Peyer's patch (tissue), 4 donors: ENCODE data around the gene MTUS2. TPM values are rescaled to one million over a fixed set of nuclear protein-coding genes. Genes with fewer than 3 reads are reported as not detected.
A peak's percentile ranks its signal among the peaks of the same experiment; 100 is the strongest.

Experiments used
- DNase-seq, 3 donors: peaks; one replicate each; pipeline ENCODE4 v3.0.0-alpha.2; 2017 to 2019
- H3K27ac ChIP-seq, 4 donors: fragments of 200-600 bp; sonication (generic); one replicate each; pipeline ENCODE4 v1.5.1; 2016 to 2019
- H3K27me3 ChIP-seq, 2 donors: fragments of 200-600 bp; sonication (generic); one replicate each; pipeline ENCODE4 v1.5.1; 2019
- H3K36me3 ChIP-seq, 3 donors: fragments of 200-600 bp; sonication (generic); one replicate each; pipeline ENCODE4 v1.5.1; 2016 to 2019
- H3K4me1 ChIP-seq, 4 donors: fragments of 200-600 bp; sonication (generic); one replicate each; pipeline ENCODE4 v1.5.1; 2016 to 2019
- H3K4me3 ChIP-seq, 4 donors: fragments of 200-600 bp; sonication (generic); 1 replicate in 3 of 4; 2 replicates in 1 of 4; pipeline ENCODE4 v1.5.1; 2016 to 2019; ENCODE audit warnings: mild to moderate bottlenecking in 1 of 4
- H3K9me3 ChIP-seq, 4 donors: fragments of 200-600 bp; sonication (generic); one replicate each; pipeline ENCODE4 v1.5.1; 2016 to 2019; ENCODE audit warnings: mild to moderate bottlenecking in 1 of 4
- CTCF ChIP-seq, 6 experiments: fragments of 450-650 bp in 4 of 6; fragments of 200-600 bp in 2 of 6; sonication (generic) in 1 of 6; IDR thresholded peaks; one replicate each; pipeline ENCODE4 v1.5.1; 2017 to 2019; ENCODE audit warnings: antibody characterized with exemption in 6 of 6, mild to moderate bottlenecking in 3 of 6, moderate library complexity in 1 of 6
- POLR2A ChIP-seq, 2 donors: fragments of 450-650 bp; IDR thresholded peaks; one replicate each; pipeline ENCODE4 v1.5.1; 2017; ENCODE audit warnings: antibody characterized with exemption in 2 of 2, mild to moderate bottlenecking in 2 of 2, moderate library complexity in 2 of 2
- total RNA-seq, 4 donors: library from RNA; depleted of rRNA; stranded (reverse); fragments of >200 nt; gene quantifications; one replicate each; pipeline ENCODE4 v1.1.0, GENCODE V29; 2016

MTUS2 gene
- total RNA-seq, 4 donors from 2014 or later = 0.13 to 0.28 (median 0.18) TPM; not detected in 1

- H3K4me3 ChIP-seq = no peak overlapping the region
- TF ChIP-seq POLR2A (IDR thresholded peaks at IDR 0.05) = no peak
- no peak for TF ChIP-seq CTCF (IDR thresholded peaks at IDR 0.05)
Observed at GRCh38 chr13:29104461-29104860, 284.3 kb downstream of the MTUS2 start.

GRCh38 chr13:29105779-29106178, 285.6 kb downstream of the MTUS2 start:
- H3K27me3 ChIP-seq = no peaks in the 10 kb centered on the region
- no peak overlapping the region for H3K27ac ChIP-seq
- TF ChIP-seq CTCF (IDR thresholded peaks at IDR 0.05) (peak in 1 of 6 experiments; percentile 13), POLR2A (IDR thresholded peaks at IDR 0.05) (no peak)
- H3K4me1 ChIP-seq = no peaks in the 10 kb centered on the region
- no peak overlapping the region for H3K4me3 ChIP-seq
- no peaks in the 10 kb centered on the region for H3K36me3 ChIP-seq
- H3K9me3 ChIP-seq = no peaks in the 10 kb centered on the region
- DNase-seq = no peak

More at GRCh38 chr13:29104461-29104860, 284.3 kb downstream of the MTUS2 start:
- H3K27me3 ChIP-seq = no peaks in the 10 kb centered on the region
- no peaks in the 10 kb centered on the region for H3K36me3 ChIP-seq
- DNase-seq = no peak
- no peak overlapping the region for H3K27ac ChIP-seq
- no peaks in the 10 kb centered on the region for H3K9me3 ChIP-seq
- H3K4me1 ChIP-seq = no peaks in the 10 kb centered on the region

- Histone ChIP-seq H3K27me3 (no peaks in the 10 kb centered on the region), H3K4me3 (no peak overlapping the region), H3K36me3 (no peaks in the 10 kb centered on the region), H3K4me1 (no peaks in the 10 kb centered on the region), H3K27ac (no peak overlapping the region), H3K9me3 (no peaks in the 10 kb centered on the region)
- no peak for DNase-seq
- no peak for TF ChIP-seq CTCF (IDR thresholded peaks at IDR 0.05)
- no peak for TF ChIP-seq POLR2A (IDR thresholded peaks at IDR 0.05)
Observed at GRCh38 chr13:29106651-29107050, 286.5 kb downstream of the MTUS2 start.

- TF ChIP-seq CTCF (IDR thresholded peaks at IDR 0.05) (no peak), POLR2A (IDR thresholded peaks at IDR 0.05) (no peak)
- no peaks in the 10 kb centered on the region for H3K27me3 ChIP-seq
- DNase-seq = no peak
- H3K9me3 ChIP-seq = no peaks in the 10 kb centered on the region
- no peaks in the 10 kb centered on the region for H3K36me3 ChIP-seq
- no peaks in the 10 kb centered on the region for H3K4me1 ChIP-seq
- H3K4me3 ChIP-seq = no peak overlapping the region
- H3K27ac ChIP-seq = no peak overlapping the region
Observed at GRCh38 chr13:29108068-29108786, 288.1 kb downstream of the MTUS2 start.

GRCh38 chr13:29109987-29110386, 289.8 kb downstream of the MTUS2 start:
- no peaks in the 10 kb centered on the region for H3K36me3 ChIP-seq
- TF ChIP-seq CTCF (IDR thresholded peaks at IDR 0.05) (no peak), POLR2A (IDR thresholded peaks at IDR 0.05) (no peak)
- no peaks in the 10 kb centered on the region for H3K4me1 ChIP-seq
- H3K4me3 ChIP-seq = no peak overlapping the region
- H3K9me3 ChIP-seq = no peaks in the 10 kb centered on the region
- DNase-seq = no peak
- no peaks in the 10 kb centered on the region for H3K27me3 ChIP-seq
- H3K27ac ChIP-seq = no peak overlapping the region
